ENCODE measurements around the gene CLN5.

CLN5 gene

DNA sequence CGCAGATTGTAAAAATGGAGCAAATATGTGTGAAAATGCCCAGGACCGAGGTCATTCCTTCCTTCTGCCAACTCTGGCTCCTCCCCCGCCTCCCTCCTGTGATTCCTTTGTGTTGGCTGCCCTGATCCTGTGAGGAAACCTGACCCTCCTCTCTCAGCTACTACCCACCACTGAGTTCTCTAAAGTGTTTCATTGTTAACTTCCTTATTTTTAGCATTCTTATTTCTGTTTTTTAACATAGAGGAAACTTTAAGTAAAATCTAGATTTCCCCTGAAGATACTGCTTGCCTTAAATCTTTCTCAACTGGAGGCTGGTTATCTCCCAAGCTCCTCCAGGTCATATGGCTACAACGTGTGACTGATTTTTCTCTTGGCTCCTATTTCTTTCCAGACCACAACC lies 56.8 kb downstream of the CLN5 start:
- no peak for DNase-seq (ENCODE audit: low read depth, low spot score)
- no peaks in the 10 kb centered on the region for H3K4me1 ChIP-seq (ENCODE audit: insufficient read depth, insufficient read length)
- peaks cover 12% of the 10 kb centered on the region for H3K36me3 ChIP-seq (ENCODE audit: insufficient read depth, insufficient read length, low read length)
- no peak for TF ChIP-seq YY1 (IDR thresholded peaks at IDR 0.05; ENCODE audit: insufficient read depth, insufficient read length)
- no peak overlapping the region for H3K9ac ChIP-seq (ENCODE audit: insufficient read length, low read depth)
- no peaks in the 10 kb centered on the region for H3K27me3 ChIP-seq (ENCODE audit: insufficient read depth, insufficient read length)
- H3K4me3 ChIP-seq (ENCODE audit: insufficient read length, low read depth) = no peak overlapping the region
- no peaks in the 10 kb centered on the region; the same call in 1 of the 2 replicates for H3K9me3 ChIP-seq (ENCODE audit: insufficient read depth, low read length)

DNA sequence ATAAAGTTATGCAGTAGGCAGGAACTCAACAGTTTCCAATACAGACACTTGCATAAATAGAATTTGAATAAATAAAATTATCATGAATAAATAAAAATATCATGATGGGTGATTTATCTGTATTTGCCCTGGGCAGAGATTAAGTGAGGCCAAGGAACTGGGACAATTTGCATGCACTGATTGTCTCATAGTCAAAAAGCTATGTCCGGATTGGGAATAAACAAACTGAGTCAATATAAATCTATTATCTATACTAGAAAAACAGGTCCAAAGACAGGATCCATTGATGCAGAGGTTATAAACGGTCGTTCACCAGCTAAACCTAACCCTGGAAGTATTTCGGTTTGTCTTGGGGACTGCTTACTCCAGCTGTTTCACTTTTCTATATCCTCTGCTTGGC lies 61.3 kb downstream of the CLN5 start:
- no peak for DNase-seq (ENCODE audit: low read depth, low spot score)
- Histone ChIP-seq H3K9ac (ENCODE audit: insufficient read length, low read depth) (no peak overlapping the region), H3K4me1 (ENCODE audit: insufficient read depth, insufficient read length) (no peaks in the 10 kb centered on the region), H3K36me3 (ENCODE audit: insufficient read depth, insufficient read length, low read length) (peaks cover 24% of the 10 kb centered on the region), H3K27me3 (ENCODE audit: insufficient read depth, insufficient read length) (no peaks in the 10 kb centered on the region), H3K9me3 (ENCODE audit: insufficient read depth, low read length) (no peaks in the 10 kb centered on the region), H3K4me3 (ENCODE audit: insufficient read length, low read depth) (no peak overlapping the region)
- TF ChIP-seq YY1 (IDR thresholded peaks at IDR 0.05; ENCODE audit: insufficient read depth, insufficient read length) (no peak), ZNF274 (IDR thresholded peaks at IDR 0.05; ENCODE audit: low read depth, low read length) (no peak), SUZ12 (IDR thresholded peaks at IDR 0.05; ENCODE audit: extremely low read depth, insufficient read depth, insufficient read length) (no peak)

Measured in NT2/D1 (cell line).